Activated naive CD4-positive, alpha-beta T cell treated with anti-CD3 and anti-CD28 coated beads for 36 hours (primary cell): Measurements from ENCODE around the gene DNAJC17. TPM values are rescaled to one million over a fixed set of nuclear protein-coding genes. Genes with fewer than 3 reads are reported as not detected.

Experiments used
- CTCF ChIA-PET: fragments of 350-600 bp; sonication (Branson Sonifier 250); formaldehyde crosslinking; loops from one replicate; lab custom pipeline; 2021; ENCODE audit warnings: antibody characterized with exemption; lab: Charles Lee
- DNase-seq: peaks from one replicate; pipeline ENCODE4 v3.0.0-alpha.2; 2020
- H3K27ac Mint-ChIP-seq: one replicate; pipeline ENCODE4 v1.8.0; 2021; ENCODE audit warnings: mild to moderate bottlenecking, mixed read lengths
- H3K27me3 Mint-ChIP-seq: one replicate; pipeline ENCODE4 v1.8.0; 2021; ENCODE audit warnings: low read depth, mixed read lengths
- H3K36me3 Mint-ChIP-seq: one replicate; pipeline ENCODE4 v1.8.0; 2021; ENCODE audit warnings: low read depth, mixed read lengths
- H3K4me1 Mint-ChIP-seq: one replicate; pipeline ENCODE4 v1.8.0; 2021; ENCODE audit warnings: low read depth, mixed read lengths
- H3K4me3 Mint-ChIP-seq: one replicate; pipeline ENCODE4 v1.8.0; 2021; ENCODE audit warnings: mild to moderate bottlenecking, moderate library complexity, mixed read lengths
- H3K9me3 Mint-ChIP-seq: one replicate; pipeline ENCODE4 v1.8.0; 2021; ENCODE audit warnings: mixed read lengths
- intact Hi-C: fragments of 100-400 bp; cut with micrococcal nuclease; formaldehyde crosslinking; loops from one replicate; pipeline ENCODE4 v1.15.1; 2023
- total RNA-seq, 2 experiments: library from RNA; stranded (reverse); gene quantifications; one replicate each; pipeline ENCODE4 v1.2.3, GENCODE V29; 2021

Gene DNAJC17
- total RNA-seq = 10 to 100 TPM; 25.9 to 28.1 TPM

GRCh38 chr15:40807028-40807887, at the start of gene DNAJC17, which contains the start of gene ZFYVE19:
DNAJC17 (minus strand) TSS chr15:40807473; CDS start chr15:40807446, 27 bp downstream.
ZFYVE19 (plus strand) TSS chr15:40807089; CDS start chr15:40807590, 501 bp downstream.
- H3K4me3 Mint-ChIP-seq = peak within 1 kb of the TSS; percentile 86
- intact Hi-C loops = loop anchor here (1.0 to 5.0 kb wide), 13 partner anchors 20 to 525 kb away; partner anchors contain the start of genes CHAC1, CHP1, EXD1 and INO80
- H3K9me3 Mint-ChIP-seq = no peaks in the 10 kb centered on the region
- no peaks in the 10 kb centered on the region for H3K27me3 Mint-ChIP-seq
- CTCF ChIA-PET = interaction anchor here (0.7 to 2.3 kb wide), 3 partner anchors 24 to 53 kb away, joined by 3 to 7 read pairs (median 4); no protein-coding TSS in a partner anchor
- peak within 1 kb of the TSS; percentile 93 for H3K27ac Mint-ChIP-seq
- peaks cover 23% of the 10 kb centered on the region for H3K4me1 Mint-ChIP-seq
- peaks cover 7% of the 10 kb centered on the region for H3K36me3 Mint-ChIP-seq
- peak; percentile 97 for DNase-seq

- Mint-ChIP-seq H3K36me3 (no peaks in the 10 kb centered on the region), H3K27me3 (no peaks in the 10 kb centered on the region), H3K4me3 (no peak overlapping the region), H3K4me1 (peaks cover 11% of the 10 kb centered on the region), H3K9me3 (no peaks in the 10 kb centered on the region), H3K27ac (no peak overlapping the region)
- intact Hi-C loops = no loop called here
- CTCF ChIA-PET = interaction anchor here (0.6 to 14.2 kb wide), 8 partner anchors 10 to 405 kb away, joined by 3 to 393 read pairs (median 5); partner anchors contain the start of genes PPP1R14D, SPINT1 and VPS18
- DNase-seq = no peak
Measured at GRCh38 chr15:40856746-40857145, 49.5 kb upstream of the DNAJC17 start.

GRCh38 chr15:40855706-40856234, 48.5 kb upstream of the DNAJC17 start:
- no peak for DNase-seq
- H3K4me3 Mint-ChIP-seq = no peak overlapping the region
- no peaks in the 10 kb centered on the region for H3K36me3 Mint-ChIP-seq
- peaks cover 11% of the 10 kb centered on the region for H3K4me1 Mint-ChIP-seq
- intact Hi-C loops = no loop called here
- H3K9me3 Mint-ChIP-seq = no peaks in the 10 kb centered on the region
- CTCF ChIA-PET = interaction anchor here (0.7 to 14.2 kb wide), 2 partner anchors 8 to 45 kb away, joined by 3 to 393 read pairs; partner anchors contain the start of gene VPS18
- H3K27me3 Mint-ChIP-seq = no peaks in the 10 kb centered on the region
- no peak overlapping the region for H3K27ac Mint-ChIP-seq

- Mint-ChIP-seq H3K4me1 (peaks cover 9% of the 10 kb centered on the region), H3K9me3 (no peaks in the 10 kb centered on the region), H3K4me3 (no peak overlapping the region), H3K27me3 (no peaks in the 10 kb centered on the region), H3K36me3 (no peaks in the 10 kb centered on the region), H3K27ac (no peak overlapping the region)
- intact Hi-C loops = no loop called here
- CTCF ChIA-PET = interaction anchor here (14.2 kb wide), 1 partner anchor 47 kb away, joined by 393 read pairs; the partner anchor contains the start of gene VPS18
- DNase-seq = no peak
Measured at GRCh38 chr15:40854161-40854560, 46.9 kb upstream of the DNAJC17 start.

GRCh38 chr15:40853241-40853890, 46.1 kb upstream of the DNAJC17 start:
- intact Hi-C loops = no loop called here
- Mint-ChIP-seq H3K27ac (no peak overlapping the region), H3K27me3 (no peaks in the 10 kb centered on the region), H3K36me3 (no peaks in the 10 kb centered on the region), H3K9me3 (no peaks in the 10 kb centered on the region), H3K4me1 (peaks cover 6% of the 10 kb centered on the region), H3K4me3 (no peak overlapping the region)
- no peak for DNase-seq
- CTCF ChIA-PET = interaction anchor here (14.2 kb wide), 1 partner anchor 48 kb away, joined by 393 read pairs; the partner anchor contains the start of gene VPS18

GRCh38 chr15:40852529-40852928, 45.3 kb upstream of the DNAJC17 start:
- CTCF ChIA-PET = interaction anchor here (14.2 kb wide), 1 partner anchor 49 kb away, joined by 393 read pairs; the partner anchor contains the start of gene VPS18
- H3K27ac Mint-ChIP-seq = no peak overlapping the region
- intact Hi-C loops = no loop called here
- no peaks in the 10 kb centered on the region for H3K9me3 Mint-ChIP-seq
- no peak overlapping the region for H3K4me3 Mint-ChIP-seq
- no peak for DNase-seq
- H3K36me3 Mint-ChIP-seq = no peaks in the 10 kb centered on the region
- peaks cover 6% of the 10 kb centered on the region for H3K4me1 Mint-ChIP-seq
- H3K27me3 Mint-ChIP-seq = no peaks in the 10 kb centered on the region

- H3K4me1 Mint-ChIP-seq = peaks cover 13% of the 10 kb centered on the region
- no peak for DNase-seq
- H3K9me3 Mint-ChIP-seq = no peaks in the 10 kb centered on the region
- no peaks in the 10 kb centered on the region for H3K36me3 Mint-ChIP-seq
- CTCF ChIA-PET = interaction anchor here (1.3 to 14.2 kb wide), 3 partner anchors 8 to 50 kb away, joined by 4 to 393 read pairs (median 76); partner anchors contain the start of gene VPS18
- intact Hi-C loops = no loop called here
- H3K27me3 Mint-ChIP-seq = no peaks in the 10 kb centered on the region
- no peak overlapping the region for H3K27ac Mint-ChIP-seq
- H3K4me3 Mint-ChIP-seq = no peak overlapping the region
Measured at GRCh38 chr15:40850576-40851112, 43.4 kb upstream of the DNAJC17 start.

GRCh38 chr15:40847223-40847961, 40.1 kb upstream of the DNAJC17 start:
- peaks cover 21% of the 10 kb centered on the region for H3K4me1 Mint-ChIP-seq
- intact Hi-C loops = no loop called here
- H3K27me3 Mint-ChIP-seq = peaks cover 8% of the 10 kb centered on the region
- H3K4me3 Mint-ChIP-seq = no peak overlapping the region
- CTCF ChIA-PET = interaction anchor here (0.8 to 8.2 kb wide), 3 partner anchors 8 to 45 kb away, joined by 3 to 76 read pairs (median 4); no protein-coding TSS in a partner anchor
- no peaks in the 10 kb centered on the region for H3K9me3 Mint-ChIP-seq
- peaks cover 3% of the 10 kb centered on the region for H3K36me3 Mint-ChIP-seq
- no peak for DNase-seq
- no peak overlapping the region for H3K27ac Mint-ChIP-seq

GRCh38 chr15:40846841-40847222, 39.6 kb upstream of the DNAJC17 start:
- no peak overlapping the region for H3K4me3 Mint-ChIP-seq
- intact Hi-C loops = no loop called here
- no peak for DNase-seq

GRCh38 chr15:40845511-40846284, 38.4 kb upstream of the DNAJC17 start:
- H3K4me3 Mint-ChIP-seq = peak overlapping the region; percentile 40
- peaks cover 12% of the 10 kb centered on the region for H3K27me3 Mint-ChIP-seq
- peaks cover 21% of the 10 kb centered on the region for H3K4me1 Mint-ChIP-seq
- CTCF ChIA-PET = interaction anchor here (0.7 to 8.2 kb wide), 5 partner anchors 13 to 50 kb away, joined by 3 to 76 read pairs (median 4); partner anchors contain the start of gene RHOV
- DNase-seq = no peak
- no peak overlapping the region for H3K27ac Mint-ChIP-seq
- H3K9me3 Mint-ChIP-seq = no peaks in the 10 kb centered on the region
- intact Hi-C loops = no loop called here
- peaks cover 3% of the 10 kb centered on the region for H3K36me3 Mint-ChIP-seq

More at GRCh38 chr15:40846841-40847222, 39.6 kb upstream of the DNAJC17 start:
- Mint-ChIP-seq H3K27me3 (peaks cover 12% of the 10 kb centered on the region), H3K9me3 (no peaks in the 10 kb centered on the region), H3K36me3 (peaks cover 3% of the 10 kb centered on the region), H3K27ac (no peak overlapping the region), H3K4me1 (peaks cover 21% of the 10 kb centered on the region)
- CTCF ChIA-PET = interaction anchor here (0.8 to 8.2 kb wide), 3 partner anchors 9 to 45 kb away, joined by 3 to 76 read pairs (median 4); no protein-coding TSS in a partner anchor
